HG02571 (cell line): ENCODE measurements around the gene SPARC.
A peak's percentile ranks its signal among the peaks of the same experiment; 100 is the strongest.

Experiments
- ATAC-seq: cut with Tn5 transposase; IDR thresholded peaks from one replicate; pipeline ENCODE4 v1.9.1; 2021; ENCODE audit warnings: mild to moderate bottlenecking, moderate library complexity; ENCODE audit not compliant: unreplicated experiment

SPARC gene

DNA sequence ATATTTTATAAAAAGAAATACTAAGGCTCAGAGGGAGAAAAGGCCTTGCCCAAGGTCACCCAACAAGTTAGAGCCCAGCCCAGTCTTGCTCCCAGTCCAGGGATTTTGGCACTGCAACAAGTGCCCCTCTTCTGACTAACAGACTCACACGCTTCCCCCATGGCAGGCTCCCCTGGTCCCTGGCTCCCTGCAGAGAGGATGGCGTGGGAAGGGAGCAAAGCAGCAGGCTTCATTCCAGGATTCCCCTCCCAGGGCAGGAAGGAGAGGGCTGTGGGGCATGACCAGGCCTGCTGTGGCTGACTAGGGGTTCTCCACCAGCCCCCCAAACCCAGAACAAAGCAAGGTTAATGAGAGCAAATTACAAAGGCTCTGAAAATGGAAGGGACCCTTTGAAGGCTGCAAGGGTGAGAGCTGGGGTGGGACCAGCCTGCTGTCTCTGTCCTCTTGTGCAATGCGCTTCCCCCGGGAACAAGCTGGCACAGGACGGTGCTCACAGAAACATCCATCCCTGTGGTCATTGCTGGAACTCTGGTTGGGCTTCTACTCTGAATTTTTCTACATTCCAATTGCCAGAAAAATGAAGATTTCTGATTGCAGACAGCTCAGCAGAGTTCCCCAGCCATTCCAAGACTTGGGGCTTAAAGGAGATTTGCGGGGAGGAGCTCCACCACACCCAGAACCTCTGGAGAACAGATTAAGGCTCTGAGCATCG, 58.4 kb downstream of the SPARC start:
- no peak for ATAC-seq

DNA sequence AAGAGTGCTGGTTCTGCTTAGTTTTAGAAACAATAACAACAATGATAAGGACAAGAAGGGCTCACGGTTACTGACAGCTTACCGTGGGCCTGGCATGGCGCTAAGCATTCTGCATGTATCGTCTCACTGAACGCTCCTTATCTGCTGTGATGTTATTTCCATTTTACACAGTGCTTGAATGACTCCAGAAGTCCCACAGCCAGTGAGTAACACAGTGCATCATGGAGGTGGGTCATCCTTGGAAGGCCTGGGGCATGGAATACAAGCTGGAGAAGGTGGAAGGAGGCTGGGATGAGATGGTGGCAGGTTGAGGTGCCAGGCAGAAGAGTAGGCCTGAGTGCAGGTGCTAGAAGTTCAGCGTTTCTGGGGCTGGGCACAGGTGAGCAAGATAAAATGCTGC, 59.1 kb downstream of the SPARC start:
- no peak for ATAC-seq

DNA sequence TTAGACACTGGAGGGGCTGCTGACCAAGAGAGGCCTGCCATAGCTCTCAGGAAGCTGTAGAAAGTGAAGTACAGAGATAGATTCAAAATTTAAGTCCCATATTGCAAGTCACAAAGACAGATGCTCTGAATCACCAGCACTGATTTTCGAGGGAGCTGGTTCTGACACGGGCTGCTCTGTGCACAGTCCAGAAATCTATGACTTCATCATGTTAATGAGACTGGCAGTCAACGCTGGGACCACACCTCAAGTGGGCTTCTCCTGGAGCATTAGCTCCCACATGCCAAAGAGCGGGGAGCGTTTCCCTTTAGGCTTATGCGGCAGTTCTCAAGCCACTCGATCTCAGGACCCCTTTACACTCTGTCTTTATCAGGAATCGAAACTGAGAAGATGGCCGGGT, 61.4 kb downstream of the SPARC start:
- no peak for ATAC-seq

DNA sequence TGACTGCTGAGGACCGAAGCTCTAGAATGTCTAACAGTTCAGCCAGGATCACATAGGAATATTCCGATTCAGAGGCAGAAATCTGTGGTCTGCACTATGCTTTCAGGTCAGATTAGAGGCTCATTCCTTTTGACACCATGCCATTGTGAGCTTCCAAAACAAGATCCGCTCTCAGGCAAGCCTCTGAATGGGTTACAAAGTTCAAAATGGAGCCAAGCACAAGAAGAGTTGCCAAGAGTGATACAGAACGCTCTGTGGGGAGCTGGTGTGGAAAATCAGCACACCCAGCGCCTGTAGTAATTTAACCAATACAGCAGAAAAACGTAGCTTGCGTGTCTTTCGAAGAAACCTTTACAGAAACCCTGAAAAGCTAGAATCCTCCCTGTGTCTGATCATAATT, 62.2 kb downstream of the SPARC start:
- no peak for ATAC-seq

DNA sequence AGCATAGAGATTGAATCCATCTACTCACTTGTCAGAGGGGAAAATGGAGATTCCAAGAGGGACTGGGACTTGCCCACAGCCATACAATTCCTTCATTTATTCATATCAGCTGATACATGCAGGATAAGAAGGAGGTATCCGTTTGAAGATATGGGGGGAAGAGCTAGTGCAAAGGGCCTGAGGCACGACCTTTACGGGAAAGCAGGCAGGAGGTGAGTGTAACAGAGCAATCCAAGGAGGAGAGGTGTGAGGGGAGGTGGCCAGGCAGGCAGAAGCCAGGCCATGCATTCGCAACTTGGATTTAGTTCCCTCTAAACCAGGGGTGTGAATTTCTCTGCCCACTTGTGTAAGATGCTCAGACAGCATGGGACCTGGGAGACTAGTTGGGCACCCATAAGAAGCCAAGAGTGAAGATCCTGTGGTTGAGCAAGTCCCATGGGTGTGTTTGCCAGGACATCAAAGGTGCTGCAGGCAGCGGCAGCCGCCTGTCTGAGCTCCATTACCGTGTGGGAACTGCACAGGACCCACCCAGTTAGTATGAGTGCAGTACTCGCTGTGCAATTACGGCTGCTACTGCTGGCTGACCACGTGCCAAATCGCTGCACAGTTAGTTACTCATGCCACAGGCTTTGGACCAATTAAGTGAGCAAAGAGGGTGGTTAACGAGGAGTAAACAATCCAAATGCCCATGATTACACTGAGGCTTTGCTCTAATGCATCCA, 64.2 kb downstream of the SPARC start:
- ATAC-seq: no peak

DNA sequence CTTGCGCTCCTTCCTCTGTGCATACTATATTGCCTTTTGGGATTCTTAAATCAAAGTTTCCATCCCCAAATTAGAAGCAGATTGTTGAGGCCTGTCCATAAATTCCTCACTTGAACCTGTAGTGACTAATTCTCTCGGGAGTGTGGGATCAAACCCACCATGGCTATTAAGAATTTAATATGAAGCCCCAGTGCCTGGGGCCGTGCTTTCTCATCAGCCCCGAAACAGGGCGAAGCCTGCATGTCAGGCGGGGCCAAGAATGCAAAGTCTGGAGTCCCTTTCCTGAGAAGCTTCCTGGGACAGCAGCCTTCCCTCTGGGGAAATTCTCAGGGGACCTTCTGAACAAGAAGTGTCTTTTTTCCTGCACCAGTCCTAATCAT, 66.3 kb downstream of the SPARC start:
- no peak for ATAC-seq

DNA sequence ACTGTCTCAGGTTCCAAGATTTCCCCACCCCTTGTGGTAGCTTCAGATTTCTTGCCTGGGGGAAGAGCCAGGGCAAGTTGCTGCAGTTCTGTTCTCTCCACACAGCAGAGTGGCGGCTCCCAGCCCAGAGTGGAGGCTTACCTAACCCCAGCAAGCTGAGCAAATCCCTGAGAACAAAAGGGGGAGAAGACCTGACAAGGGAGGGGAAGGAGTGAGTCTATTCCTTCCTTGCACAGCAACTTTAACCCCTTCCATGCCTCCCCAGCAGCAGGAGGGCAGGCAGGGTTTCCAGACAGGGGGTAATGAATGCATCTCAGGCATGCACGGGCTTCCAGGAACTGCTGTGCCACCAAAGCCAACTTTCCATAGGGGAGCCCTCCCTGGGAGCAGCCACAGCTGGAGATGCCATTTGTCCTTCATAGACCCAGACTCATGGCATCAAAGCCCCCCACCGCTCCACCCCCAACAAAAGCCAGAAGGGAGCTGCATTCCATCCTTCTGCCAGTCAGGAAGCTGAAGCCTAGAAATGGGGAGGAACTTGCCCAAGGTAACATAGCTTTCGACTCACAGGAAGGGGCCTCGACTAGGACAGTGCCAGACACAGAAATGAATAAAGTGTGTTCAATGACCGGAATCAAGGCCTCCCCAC, 66.8 kb downstream of the SPARC start:
- ATAC-seq: no peak

DNA sequence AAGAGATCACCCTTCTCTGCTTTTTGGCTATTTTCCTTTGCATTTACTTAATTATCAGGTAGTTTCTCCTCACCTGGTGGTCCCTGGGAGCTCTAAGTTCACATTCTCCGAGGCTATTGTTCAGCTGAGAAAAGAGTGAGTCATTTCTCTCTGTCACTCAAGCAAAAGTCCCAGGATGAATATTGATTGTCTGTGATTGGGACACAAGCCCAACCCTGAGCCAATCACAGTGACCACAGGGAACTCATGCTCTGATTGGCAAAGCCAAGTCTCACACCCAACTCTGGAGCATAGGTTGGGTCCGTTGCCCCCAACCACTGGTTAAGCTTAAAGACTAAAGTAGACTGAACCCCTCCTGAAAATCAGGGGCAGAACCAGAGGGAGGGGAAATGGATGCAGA, 67.8 kb downstream of the SPARC start:
- ATAC-seq: no peak

DNA sequence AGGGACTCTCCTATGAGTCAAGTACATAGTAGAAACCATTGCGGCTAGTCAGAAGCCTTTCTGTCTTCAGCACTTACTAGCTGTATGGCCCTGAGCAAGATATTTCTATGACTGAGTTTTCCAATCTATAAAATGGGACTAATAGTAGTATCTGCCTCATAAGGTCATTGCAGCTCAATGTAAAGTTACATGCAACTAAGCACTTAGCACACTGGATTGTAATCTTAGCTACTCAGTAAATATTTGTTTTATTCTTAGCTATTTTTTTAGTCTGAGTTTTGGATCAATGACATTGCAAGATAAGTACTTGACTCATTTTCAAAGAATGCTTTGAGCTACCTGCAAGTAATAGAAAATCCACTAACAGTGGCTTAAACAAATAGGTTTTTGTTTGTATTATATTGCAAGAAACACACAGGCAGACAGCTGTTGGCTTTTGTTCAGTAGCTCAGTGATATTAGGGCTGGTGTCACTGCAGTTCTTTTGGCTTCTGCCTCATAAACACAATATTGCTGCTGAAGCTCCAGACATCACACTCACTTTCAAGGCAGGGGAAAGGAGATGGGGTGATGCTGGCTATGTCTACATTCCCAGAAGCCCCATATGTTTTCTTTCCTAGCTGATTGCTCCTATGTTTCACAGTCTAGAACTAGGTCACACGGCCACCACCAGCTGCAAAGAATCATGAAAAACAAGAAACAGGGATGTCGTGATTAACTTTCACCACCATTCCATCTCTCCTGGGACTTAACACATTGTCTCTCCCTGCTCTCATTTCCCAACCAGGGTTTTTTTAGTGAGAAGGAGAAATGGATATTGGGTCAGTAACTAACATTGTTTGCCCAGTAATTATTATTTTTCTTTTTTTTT, 68.6 kb downstream of the SPARC start:
- ATAC-seq: no peak

DNA sequence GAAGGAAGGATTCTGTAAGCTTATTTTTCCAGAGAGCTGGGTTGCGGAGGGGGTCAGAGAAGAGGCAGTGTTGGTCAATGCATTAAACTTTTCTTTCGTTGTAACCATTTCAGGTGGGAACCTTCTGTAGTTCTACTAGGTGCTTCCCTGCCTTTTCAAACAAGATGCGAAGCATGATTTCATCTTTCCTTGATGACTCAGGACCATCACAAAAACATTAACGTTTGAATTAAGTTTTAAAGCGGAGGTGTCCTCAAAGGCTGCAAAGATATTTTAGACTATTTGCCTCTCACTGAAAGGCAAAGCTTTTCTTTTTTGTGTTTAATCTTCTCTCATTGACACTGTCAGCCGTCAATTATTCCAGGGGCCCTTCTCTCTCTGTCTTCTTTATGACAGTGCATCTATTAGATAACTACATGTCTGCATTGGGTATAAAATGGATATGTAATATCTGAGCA, 69.3 kb downstream of the SPARC start:
- no peak for ATAC-seq

DNA sequence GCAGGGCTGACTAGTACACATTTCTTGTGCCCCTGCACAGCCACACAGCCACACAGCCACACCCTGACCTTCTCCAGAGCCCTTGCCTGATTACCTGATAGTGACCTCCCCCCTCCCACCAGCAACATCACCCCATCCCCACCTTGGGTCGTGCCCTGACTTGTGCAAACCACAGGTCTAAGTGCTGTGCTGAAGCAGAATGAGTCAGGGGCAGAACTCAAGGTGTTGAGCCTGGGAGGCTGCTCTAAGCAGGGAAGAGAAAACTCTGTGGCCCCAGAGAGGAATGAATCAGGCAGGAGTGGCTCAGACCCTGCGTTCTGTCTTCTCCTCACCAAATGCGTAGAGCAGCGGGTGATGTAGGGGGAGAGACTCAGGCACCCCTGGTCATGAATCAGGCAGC, 71.3 kb downstream of the SPARC start:
- no peak for ATAC-seq

DNA sequence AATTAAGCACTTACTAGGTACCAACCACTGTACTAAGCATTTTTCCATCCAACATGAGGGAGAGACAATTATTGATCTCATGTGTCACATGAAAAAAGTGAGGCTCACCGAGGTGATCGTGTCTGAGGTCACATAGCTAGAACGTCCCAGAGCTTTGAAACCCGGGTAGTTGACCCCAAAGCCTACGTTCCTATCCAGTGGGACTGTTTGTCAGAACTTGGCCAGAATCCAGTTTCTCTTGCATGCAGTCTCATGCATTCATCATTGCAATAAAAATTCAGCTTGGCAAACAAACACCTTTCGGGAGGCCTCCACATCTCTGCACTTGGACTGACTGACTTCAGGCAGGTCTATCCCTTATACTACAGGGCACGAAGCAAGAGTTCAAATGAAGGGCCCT, 72.2 kb downstream of the SPARC start:
- no peak for ATAC-seq

DNA sequence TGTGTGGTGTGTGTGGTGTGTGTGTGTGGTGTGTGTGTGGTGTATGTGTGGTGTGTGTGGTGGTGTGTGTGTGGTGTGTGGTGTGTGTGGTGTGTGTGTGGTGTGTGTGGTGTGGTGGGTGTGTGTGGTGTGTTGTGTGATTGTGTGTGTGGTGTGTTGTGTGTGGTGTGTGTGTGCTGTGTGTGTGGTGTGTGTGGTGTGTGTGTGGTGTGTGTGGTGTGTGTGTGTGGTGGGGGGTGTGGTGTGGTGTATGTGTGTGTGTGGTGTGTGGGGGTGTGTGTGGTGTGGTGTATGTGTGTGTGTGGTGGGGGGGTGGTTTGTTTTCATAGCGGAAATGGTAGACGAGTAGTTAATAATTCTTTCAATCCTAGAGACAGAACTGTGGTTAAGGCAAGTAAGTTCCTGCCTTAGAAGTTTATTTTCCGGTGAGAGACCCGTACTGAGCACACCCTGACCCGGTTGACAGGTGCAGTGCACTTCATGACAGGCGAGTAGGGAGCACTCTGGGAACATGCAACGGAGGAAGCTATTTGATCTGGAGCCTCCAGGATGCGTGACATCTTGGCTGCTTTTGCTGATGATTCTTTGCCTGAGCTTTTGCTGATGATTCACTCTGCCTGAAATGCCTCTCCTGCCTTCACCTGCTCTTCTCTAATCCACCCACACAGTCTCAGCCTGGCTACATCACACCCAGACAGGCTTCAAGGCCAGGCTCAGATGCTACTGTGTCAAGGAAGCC, 73.9 kb downstream of the SPARC start:
- ATAC-seq: peak; percentile 61

DNA sequence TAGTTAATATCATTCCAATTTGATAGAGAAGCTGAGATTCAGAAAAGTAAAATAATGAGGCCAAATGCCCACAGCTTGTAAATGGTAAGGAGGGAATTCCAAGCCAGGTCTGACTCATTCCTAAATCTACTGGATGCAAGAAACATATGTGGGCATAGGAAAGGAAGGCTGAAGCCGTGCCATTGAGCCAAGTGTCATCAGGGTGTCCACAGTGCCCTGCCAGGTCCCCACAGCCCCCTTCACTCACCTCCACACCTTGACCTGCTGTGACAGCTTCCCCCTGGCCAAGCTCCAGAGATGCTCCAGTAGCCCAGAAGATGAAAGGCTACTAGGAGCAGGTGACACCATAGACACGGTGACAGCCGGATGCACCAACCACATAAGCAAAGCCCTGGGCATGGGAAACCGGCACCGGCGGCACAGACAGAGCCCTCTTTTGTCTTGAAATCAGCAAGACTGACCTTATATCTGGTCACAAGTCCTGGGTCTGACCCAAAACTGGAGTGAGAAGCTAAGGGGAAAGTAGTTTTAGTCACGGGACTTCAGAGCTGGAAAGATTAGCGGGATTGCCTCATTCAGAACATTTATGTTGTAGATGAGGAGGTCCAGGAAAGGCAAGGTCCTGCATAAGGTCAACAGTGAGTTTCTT, 75.5 kb downstream of the SPARC start:
- ATAC-seq: no peak
